ENCODE measurements around the gene RBP4.

RBP4 gene

GRCh38 chr10:93595378-93596161, 5.5 kb downstream of the RBP4 start:
- no peak for DNase-seq

- no peak for DNase-seq
These were observed 6.5 kb downstream of the RBP4 start for GRCh38 chr10:93594518-93594917.

DNA sequence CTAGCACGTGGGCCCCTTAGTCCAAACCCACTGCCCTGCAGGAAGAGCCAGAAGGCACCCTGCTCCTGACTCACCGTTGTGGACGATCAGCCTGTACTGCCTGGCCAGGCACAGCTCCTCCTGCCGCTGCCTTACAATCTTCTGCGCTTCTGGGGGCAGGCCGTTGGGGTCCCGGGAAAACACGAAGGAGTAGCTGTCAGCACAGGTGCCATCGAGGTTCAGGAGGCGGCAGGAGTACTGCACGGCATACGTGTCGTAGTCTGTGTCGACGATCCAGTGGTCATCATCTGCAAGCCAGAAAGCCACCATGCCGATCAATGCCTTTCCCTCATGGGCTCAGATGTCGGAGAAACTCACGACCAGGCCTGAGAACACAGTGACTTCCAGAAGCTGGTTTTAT, 7.3 kb downstream of the RBP4 start:
- DNase-seq, result no peak

- DNase-seq, result no peak
These were observed 7.8 kb downstream of the RBP4 start for GRCh38 chr10:93593254-93593653.

DNA sequence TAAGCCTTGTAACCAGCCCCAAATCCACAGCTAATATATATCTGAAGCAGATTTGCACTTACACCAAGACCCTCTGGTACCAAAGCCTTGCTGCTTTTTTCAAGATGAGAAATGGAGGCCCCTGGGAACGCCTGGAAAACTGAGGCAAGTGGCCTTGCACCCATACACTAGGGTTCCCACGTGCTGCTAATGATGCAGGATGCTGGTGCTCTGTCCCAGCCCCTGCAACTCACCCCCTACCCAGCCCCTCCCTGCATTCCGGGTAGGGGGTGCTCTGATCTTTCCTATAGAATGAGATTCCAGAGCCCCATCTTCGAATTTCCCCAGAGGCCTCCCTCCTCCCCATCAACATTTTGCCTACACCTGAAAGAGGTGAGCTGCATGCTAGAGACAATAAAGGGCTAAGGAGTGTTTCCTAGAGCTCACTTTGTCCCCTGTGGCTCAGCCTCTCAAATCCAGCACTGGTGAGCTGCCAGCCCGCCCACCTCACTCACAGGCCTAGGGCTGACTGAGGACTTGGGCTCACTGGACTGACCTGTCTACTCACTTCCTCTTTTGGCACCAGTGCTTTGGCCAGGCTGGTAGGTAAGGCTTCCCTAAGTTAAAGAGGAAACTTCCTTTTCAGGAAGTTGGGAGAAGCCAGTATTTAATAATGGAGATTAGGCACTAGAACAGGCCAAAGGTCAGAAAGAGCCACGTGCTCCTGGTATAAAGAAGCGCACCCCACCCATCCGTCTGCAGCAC, 9.8 kb downstream of the RBP4 start:
- no peak for DNase-seq

DNA sequence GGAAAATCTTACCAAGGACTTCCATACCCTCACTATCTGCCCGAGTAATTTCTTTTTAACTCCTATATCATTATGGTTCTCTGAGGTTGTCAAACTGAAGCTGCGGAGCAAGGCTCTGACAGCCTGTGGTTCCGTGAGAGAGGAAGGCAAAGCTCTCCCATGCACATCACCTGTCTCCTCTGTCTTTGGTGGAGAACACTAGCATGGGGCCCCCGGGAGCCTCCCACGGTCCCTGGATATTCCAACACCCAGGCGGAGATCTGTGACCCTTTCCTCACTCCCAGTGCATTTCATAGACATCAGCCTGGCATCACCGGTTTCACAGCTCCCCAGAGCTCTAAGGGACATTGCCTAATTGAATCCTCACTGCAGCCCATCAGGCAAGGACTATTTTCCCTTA, 10.4 kb downstream of the RBP4 start:
- DNase-seq, result no peak

DNA sequence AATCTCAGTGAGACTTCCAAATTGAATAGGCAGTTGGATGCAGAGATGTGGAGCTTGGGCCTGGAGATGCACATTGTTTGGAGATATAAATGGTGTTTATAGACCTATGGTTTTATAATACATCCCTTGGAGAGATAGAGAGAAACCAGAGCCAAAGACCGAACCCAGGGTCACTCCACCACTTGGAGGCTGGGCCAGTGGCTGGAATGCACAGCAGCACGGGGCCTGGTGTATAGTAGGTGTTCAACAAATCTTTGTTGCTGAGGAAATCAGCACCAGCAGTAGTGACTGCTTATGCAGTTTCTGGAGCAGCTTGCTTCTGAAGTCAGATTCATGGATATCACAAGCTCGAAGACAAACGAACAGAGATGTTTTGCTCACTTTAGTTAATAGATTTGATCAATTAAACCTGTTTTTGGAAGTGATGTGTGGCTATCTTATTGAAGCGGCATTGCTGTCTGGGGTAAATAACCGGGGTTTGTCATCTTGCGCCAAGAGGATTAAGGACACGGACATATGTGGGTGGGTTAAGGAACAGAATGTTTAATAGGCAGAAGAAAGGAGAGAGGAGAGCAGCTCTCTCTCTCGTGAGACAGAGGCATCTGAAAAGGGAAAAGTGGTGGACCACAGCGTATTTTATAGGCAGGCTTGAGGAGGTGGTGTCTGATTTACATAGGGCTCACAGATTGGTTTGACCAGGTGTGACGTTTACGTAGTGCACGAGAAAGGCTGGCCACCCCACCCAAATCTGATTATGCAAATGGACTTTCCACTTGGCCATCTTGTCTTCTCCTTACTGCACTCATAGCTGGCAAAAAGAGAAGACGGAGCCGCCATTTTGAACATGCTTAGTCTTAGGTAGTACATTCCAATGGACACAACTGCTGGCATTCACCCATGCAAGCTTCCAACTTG, 11.1 kb downstream of the RBP4 start:
- no peak for DNase-seq

- DNase-seq, result no peak
These were observed 16.6 kb downstream of the RBP4 start for GRCh38 chr10:93584445-93584844.

DNA sequence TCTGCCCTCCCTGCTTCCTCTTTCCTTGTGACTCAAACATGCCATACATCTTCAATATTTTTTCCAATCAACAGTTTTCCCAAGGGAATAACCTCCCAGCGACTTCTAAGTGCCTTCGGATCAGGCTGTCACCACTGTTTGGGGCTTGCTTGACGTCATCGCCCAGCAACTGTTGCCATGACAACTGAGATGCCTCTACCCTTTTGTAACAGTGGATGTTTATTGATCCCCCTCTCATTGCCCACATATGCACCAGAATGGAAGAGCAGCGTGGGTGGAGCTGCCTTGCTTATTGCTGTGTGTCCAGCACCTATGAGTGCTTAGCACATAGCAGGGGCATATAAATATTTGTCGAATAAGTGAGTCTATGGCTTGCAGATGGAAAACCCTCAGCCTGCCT, 20.2 kb downstream of the RBP4 start:
- no peak for DNase-seq

GRCh38 chr10:93579985-93580711, 20.9 kb downstream of the RBP4 start:
- no peak for DNase-seq

- DNase-seq, result no peak
These were observed 21.9 kb downstream of the RBP4 start for GRCh38 chr10:93579089-93579488.

DNA sequence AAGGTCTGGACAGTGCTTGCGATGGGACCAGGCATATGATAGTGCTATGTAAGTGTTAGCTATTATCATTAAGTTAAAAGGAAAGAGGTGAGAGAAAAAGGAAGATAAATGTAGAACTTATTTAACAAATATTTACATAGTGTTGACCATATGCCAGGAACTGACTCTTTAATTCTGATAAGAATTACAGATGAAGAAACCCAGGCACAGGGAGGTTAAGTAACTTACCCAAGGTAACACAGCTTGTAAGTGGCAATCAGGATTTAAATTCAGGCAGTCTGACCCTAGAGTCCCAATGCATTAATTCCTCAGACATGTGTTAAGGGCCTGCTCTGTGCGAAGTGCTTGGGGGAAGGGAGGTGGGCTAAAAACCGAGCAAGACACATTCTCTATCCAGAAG, 23.5 kb downstream of the RBP4 start:
- no peak for DNase-seq

GRCh38 chr10:93576888-93577287, 24.1 kb downstream of the RBP4 start:
- no peak for DNase-seq

- no peak for DNase-seq
These were observed 27.1 kb downstream of the RBP4 start for GRCh38 chr10:93573924-93574323.

- DNase-seq, result no peak
These were observed 27.8 kb downstream of the RBP4 start for GRCh38 chr10:93573051-93573909.

DNA sequence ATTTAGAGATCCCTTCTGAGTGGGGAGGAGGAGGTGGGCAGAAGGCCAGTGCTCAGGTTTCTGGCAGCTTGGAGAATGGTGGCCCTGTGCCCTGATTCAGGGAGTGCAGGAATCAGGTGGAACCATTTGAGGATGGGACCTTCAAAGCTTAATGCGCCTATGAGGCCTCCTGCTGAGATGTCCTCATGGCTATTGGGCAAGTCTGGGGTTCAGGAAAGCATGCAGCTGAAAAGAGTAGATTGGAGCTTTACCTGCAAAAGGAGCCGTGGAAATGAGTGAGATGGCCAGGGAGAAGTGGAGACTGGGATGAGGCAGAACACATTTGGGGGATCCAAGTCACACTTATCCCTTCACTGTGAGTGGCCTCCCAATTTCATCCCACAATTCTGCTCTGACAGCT, 28.4 kb downstream of the RBP4 start:
- no peak for DNase-seq

GRCh38 chr10:93570383-93570782, 30.7 kb downstream of the RBP4 start:
- DNase-seq, result no peak

- DNase-seq, result no peak
These were observed 33.0 kb downstream of the RBP4 start for GRCh38 chr10:93568105-93568390.

- DNase-seq, result no peak
These were observed 33.5 kb downstream of the RBP4 start for GRCh38 chr10:93567277-93568104.

GRCh38 chr10:93566435-93567276, 34.4 kb downstream of the RBP4 start, which contains the start of gene FFAR4:
FFAR4 (plus strand) TSS chr10:93566665; CDS start chr10:93566721, 56 bp downstream.
- DNase-seq, result no peak
